T-helper 2 cell treated with Interferon-gamma antibody and Interleukin-4, amounts not matched to agents 5 μg/mL and 100 μg/mL, for 36 hours (primary cell): ENCODE results near the gene PPP1R13B.
A peak's percentile ranks its signal among the peaks of the same experiment; 100 is the strongest.

Source experiments
- DNase-seq: peaks from one replicate; pipeline ENCODE4 v3.0.0; 2021; ENCODE audit warnings: low spot score
- H3K27ac Mint-ChIP-seq: one replicate; pipeline ENCODE4 v1.8.0; 2021; ENCODE audit warnings: mild to moderate bottlenecking, mixed read lengths
- H3K27me3 Mint-ChIP-seq: one replicate; pipeline ENCODE4 v1.8.0; 2021; ENCODE audit warnings: low read depth, mixed read lengths
- H3K36me3 Mint-ChIP-seq: one replicate; pipeline ENCODE4 v1.8.0; 2021; ENCODE audit warnings: low read depth, mixed read lengths
- H3K4me1 Mint-ChIP-seq: one replicate; pipeline ENCODE4 v1.8.0; 2021; ENCODE audit warnings: low read depth, mixed read lengths
- H3K4me3 Mint-ChIP-seq: one replicate; pipeline ENCODE4 v1.8.0; 2022; ENCODE audit warnings: mild to moderate bottlenecking, moderate library complexity, mixed read lengths
- H3K9me3 Mint-ChIP-seq: one replicate; pipeline ENCODE4 v1.8.0; 2021; ENCODE audit warnings: mixed read lengths

Gene PPP1R13B

DNA sequence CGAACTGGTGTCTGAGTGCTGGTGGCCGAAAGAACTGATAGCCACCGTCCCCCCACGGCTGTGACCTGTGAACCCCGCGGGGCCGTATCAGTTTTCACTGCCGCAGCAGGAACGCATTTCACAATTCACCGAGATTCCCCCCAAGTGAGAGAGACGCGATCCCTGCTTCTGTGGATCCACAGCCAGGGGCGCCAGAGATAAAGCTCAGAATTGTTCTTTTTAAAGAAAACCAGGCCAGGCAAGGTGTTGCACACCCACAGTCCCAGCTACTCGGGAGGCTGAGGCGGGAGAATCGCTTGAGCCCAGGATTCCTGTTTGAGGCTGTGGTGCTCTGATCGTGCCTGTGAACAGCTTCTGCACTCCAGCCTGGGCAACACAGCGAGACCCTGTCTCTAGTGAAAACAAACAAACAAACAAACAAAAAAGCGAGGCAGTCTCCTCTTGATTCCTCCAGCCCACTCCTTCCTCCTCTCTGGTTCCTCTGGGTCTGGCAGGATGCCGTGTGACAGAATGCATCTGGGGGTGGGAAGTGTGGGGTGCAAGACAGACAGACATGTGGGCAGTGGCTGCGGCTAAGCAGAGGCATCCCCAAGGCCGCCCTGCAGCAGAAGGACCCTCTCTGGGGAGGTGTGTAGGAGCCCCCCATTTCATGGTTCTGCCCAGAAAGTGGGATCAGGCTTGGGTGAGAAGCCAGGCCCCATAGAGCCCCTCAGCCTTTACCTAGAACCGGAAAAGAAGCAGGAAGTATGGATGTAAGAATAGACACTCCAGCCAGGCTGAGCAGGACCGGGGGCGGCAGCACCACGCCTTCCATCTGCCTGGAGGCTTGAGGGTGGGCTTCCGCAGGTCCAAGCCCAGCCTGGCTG lies 39.2 kb upstream of the PPP1R13B start:
- Mint-ChIP-seq H3K36me3 (no peaks in the 10 kb centered on the region), H3K9me3 (no peaks in the 10 kb centered on the region), H3K27me3 (no peaks in the 10 kb centered on the region), H3K4me1 (no peaks in the 10 kb centered on the region), H3K4me3 (no peak overlapping the region), H3K27ac (no peak overlapping the region)
- DNase-seq: no peak

- H3K4me1 Mint-ChIP-seq: peaks cover 3% of the 10 kb centered on the region
- DNase-seq: no peak
- H3K36me3 Mint-ChIP-seq: no peaks in the 10 kb centered on the region
- no peak overlapping the region for H3K27ac Mint-ChIP-seq
- H3K9me3 Mint-ChIP-seq: no peaks in the 10 kb centered on the region
- no peaks in the 10 kb centered on the region for H3K27me3 Mint-ChIP-seq
- no peak overlapping the region for H3K4me3 Mint-ChIP-seq
Observed at GRCh38 chr14:103885509-103885932, 38.1 kb upstream of the PPP1R13B start.

DNA sequence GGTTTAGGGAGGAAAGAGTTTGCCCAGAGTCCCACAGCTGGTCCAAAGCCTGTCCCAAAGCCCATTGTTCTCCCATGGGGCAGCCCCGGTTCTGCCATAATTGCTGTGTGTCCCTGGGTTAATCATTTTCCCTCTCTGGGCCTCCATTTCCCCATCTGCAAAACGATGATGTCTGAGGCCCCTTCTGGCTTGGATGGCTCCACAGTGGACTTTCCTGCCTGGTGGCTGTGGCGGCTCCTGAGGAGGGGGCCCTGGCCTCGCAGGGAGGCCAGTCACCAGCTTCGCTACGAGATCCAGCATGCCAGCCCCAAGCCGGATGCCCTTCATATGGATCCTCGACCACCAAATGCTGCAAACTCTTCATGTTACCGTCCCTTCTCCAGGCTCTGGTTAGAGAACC lies 37.5 kb upstream of the PPP1R13B start:
- no peak overlapping the region for H3K4me3 Mint-ChIP-seq
- H3K4me1 Mint-ChIP-seq: peaks cover 5% of the 10 kb centered on the region
- H3K9me3 Mint-ChIP-seq: no peaks in the 10 kb centered on the region
- H3K27ac Mint-ChIP-seq: no peak overlapping the region
- no peak for DNase-seq
- H3K36me3 Mint-ChIP-seq: no peaks in the 10 kb centered on the region
- H3K27me3 Mint-ChIP-seq: no peaks in the 10 kb centered on the region

GRCh38 chr14:103883263-103883523 lies 35.8 kb upstream of the PPP1R13B start:
- Mint-ChIP-seq H3K4me1 (peaks cover 7% of the 10 kb centered on the region), H3K27me3 (no peaks in the 10 kb centered on the region), H3K4me3 (no peak overlapping the region), H3K27ac (no peak overlapping the region), H3K9me3 (no peaks in the 10 kb centered on the region), H3K36me3 (no peaks in the 10 kb centered on the region)
- DNase-seq: no peak

- Mint-ChIP-seq H3K4me3 (no peak overlapping the region), H3K27ac (no peak overlapping the region), H3K4me1 (peaks cover 7% of the 10 kb centered on the region), H3K27me3 (no peaks in the 10 kb centered on the region), H3K9me3 (no peaks in the 10 kb centered on the region), H3K36me3 (no peaks in the 10 kb centered on the region)
- no peak for DNase-seq
Observed at GRCh38 chr14:103882503-103883262, 35.3 kb upstream of the PPP1R13B start.

GRCh38 chr14:103881268-103882201 lies 34.2 kb upstream of the PPP1R13B start:
- peaks cover 9% of the 10 kb centered on the region for H3K4me1 Mint-ChIP-seq
- H3K27me3 Mint-ChIP-seq: no peaks in the 10 kb centered on the region
- no peaks in the 10 kb centered on the region for H3K9me3 Mint-ChIP-seq
- H3K27ac Mint-ChIP-seq: no peak overlapping the region
- no peaks in the 10 kb centered on the region for H3K36me3 Mint-ChIP-seq
- peak overlapping the region; percentile 12 for H3K4me3 Mint-ChIP-seq
- DNase-seq: no peak

- no peak overlapping the region for H3K27ac Mint-ChIP-seq
- no peaks in the 10 kb centered on the region for H3K36me3 Mint-ChIP-seq
- no peaks in the 10 kb centered on the region for H3K27me3 Mint-ChIP-seq
- H3K4me1 Mint-ChIP-seq: peaks cover 9% of the 10 kb centered on the region
- peak overlapping the region; percentile 60 for H3K4me3 Mint-ChIP-seq
- no peaks in the 10 kb centered on the region for H3K9me3 Mint-ChIP-seq
- DNase-seq: no peak
Observed at GRCh38 chr14:103880348-103881267, 33.2 kb upstream of the PPP1R13B start.

DNA sequence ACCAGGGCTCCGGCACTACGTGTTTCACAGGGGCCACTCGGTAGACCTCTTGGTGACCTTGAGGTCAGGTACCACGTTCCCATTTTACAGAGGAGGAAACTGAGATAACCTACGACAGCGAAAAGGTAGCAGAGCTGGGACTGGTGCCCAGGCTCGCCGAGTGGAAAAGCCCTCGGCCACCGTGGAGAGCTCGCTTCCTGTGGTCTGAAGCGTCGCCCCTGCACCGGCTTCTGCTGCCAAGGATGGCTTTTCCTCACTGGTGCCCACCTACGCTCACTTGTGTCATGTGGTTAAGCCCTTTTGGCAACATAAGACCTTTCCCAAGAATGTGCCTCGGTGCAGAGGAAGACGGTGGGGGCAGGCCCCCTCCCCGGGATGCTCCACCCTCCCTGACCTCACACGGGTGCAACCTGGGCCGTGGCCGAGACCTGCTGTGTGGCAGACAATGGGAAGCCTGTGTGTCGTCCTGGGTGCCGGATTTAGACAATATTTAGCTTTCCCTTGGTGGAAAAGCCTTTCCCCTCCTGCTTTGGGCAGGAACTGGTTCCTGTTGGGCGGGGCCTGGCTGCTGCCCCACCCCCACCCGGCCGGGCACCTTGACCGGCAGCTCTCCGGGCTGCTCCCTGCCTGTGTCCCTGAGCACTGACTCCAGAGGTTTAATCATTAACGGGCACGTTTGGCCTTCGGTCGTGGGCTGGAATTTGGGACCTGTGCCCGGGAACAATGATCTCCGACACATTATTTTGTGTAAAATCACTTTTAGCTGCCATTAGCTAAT lies 32.4 kb upstream of the PPP1R13B start:
- DNase-seq: no peak
- peaks cover 11% of the 10 kb centered on the region for H3K4me1 Mint-ChIP-seq
- H3K27me3 Mint-ChIP-seq: no peaks in the 10 kb centered on the region
- H3K4me3 Mint-ChIP-seq: peak overlapping the region; percentile 60
- H3K9me3 Mint-ChIP-seq: no peaks in the 10 kb centered on the region
- H3K27ac Mint-ChIP-seq: no peak overlapping the region
- H3K36me3 Mint-ChIP-seq: no peaks in the 10 kb centered on the region

DNA sequence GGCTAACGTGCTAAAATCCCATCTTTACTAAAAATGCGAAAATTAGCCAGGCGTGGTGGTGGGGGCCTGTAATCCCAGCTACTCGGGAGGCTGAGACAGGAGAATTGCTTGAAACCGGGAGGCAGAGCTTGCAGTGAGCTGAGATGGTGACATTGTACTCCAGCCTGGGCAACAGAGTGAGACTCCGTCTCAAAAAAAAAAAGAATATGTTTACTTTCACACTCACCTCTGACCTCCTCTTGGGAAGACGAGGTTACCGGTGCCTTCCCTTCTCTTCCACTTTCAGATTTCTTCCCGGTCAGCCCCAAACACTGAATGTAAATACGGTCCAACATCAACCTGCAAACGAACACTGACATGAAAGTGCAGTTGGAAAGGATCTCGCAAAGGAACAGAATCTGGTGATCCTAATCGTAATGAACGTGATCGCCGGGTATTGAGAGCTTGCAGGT lies 31.8 kb upstream of the PPP1R13B start:
- Mint-ChIP-seq H3K27ac (no peak overlapping the region), H3K9me3 (no peaks in the 10 kb centered on the region), H3K36me3 (no peaks in the 10 kb centered on the region), H3K4me1 (peaks cover 12% of the 10 kb centered on the region), H3K27me3 (no peaks in the 10 kb centered on the region), H3K4me3 (peak overlapping the region; percentile 34)
- DNase-seq: no peak

DNA sequence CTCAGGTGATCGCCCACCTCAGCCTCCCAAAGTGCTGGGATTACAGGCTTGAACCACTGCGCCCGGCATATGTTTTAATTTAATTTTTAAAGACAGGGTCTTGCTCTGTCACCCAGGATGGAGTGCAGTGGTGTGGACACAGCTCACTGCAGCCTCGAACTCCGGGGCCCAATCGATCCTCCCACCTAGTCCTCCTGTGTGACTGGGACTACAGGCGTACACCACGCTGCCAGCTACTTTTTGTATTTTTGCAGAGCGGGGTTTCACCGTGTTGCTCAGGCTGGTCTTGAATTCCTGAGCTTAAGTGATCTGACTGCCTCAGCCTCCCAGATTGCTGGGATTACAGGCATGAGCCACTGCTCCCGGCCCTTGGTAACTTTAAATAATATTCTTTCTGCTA lies 30.8 kb upstream of the PPP1R13B start:
- no peaks in the 10 kb centered on the region for H3K27me3 Mint-ChIP-seq
- H3K4me3 Mint-ChIP-seq: no peak overlapping the region
- H3K4me1 Mint-ChIP-seq: peaks cover 12% of the 10 kb centered on the region
- no peak for DNase-seq
- H3K36me3 Mint-ChIP-seq: no peaks in the 10 kb centered on the region
- H3K27ac Mint-ChIP-seq: no peak overlapping the region
- H3K9me3 Mint-ChIP-seq: no peaks in the 10 kb centered on the region

- Mint-ChIP-seq H3K9me3 (no peaks in the 10 kb centered on the region), H3K36me3 (no peaks in the 10 kb centered on the region), H3K27me3 (no peaks in the 10 kb centered on the region), H3K4me3 (no peak overlapping the region), H3K27ac (peak overlapping the region; percentile 34), H3K4me1 (peaks cover 14% of the 10 kb centered on the region)
- no peak for DNase-seq
Observed at GRCh38 chr14:103875010-103875409, 27.6 kb upstream of the PPP1R13B start.

- no peaks in the 10 kb centered on the region for H3K27me3 Mint-ChIP-seq
- H3K36me3 Mint-ChIP-seq: no peaks in the 10 kb centered on the region
- no peak for DNase-seq
- no peaks in the 10 kb centered on the region for H3K9me3 Mint-ChIP-seq
- H3K4me1 Mint-ChIP-seq: peaks cover 12% of the 10 kb centered on the region
- peak overlapping the region; percentile 87 for H3K27ac Mint-ChIP-seq
- H3K4me3 Mint-ChIP-seq: peak overlapping the region; percentile 83
Observed at GRCh38 chr14:103872481-103873113, 25.2 kb upstream of the PPP1R13B start.
